SKM-1 (cell line): ENCODE data around the gene UGT2B17.

ENCODE experiments used
- DNase-seq: peaks from one replicate; lab custom pipeline; 2025; ENCODE audit not compliant: unreplicated experiment; lab: John Stamatoyannopoulos, UW

The UGT2B17 gene

GRCh38 chr4:68490826-68491457 is 85.2 kb downstream of the UGT2B17 start:
- DNase-seq, result no peak

DNA sequence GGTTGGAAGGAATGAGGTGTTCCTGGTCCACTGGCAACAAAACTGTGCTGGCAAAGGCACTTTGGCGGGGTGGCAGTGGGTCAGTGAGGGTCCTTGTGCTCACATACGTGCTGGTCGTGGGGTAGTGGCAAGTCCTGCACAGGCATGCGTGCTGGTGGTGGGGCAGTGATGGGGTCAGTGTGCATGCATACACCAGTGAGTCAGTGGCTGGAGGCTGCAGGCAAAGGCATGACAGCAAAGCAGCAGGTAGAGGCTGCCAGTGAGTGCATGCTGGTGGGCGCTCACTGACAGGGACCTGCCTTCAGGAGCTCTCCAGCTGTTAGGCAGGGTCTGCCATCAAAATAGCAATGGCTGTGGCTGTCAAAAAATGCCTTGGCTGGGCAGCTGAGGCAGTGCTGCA is 86.8 kb downstream of the UGT2B17 start:
- DNase-seq, result no peak
